CD4-positive, alpha-beta T cell treated with Interferon alpha-2 for 1 hour (primary cell): ENCODE data around the gene SPRYD4.

ENCODE experiments used
- DNase-seq, 2 donors: peaks; one replicate each; pipeline ENCODE4 v3.0.0-alpha.2; 2020 to 2022

The SPRYD4 gene

DNA sequence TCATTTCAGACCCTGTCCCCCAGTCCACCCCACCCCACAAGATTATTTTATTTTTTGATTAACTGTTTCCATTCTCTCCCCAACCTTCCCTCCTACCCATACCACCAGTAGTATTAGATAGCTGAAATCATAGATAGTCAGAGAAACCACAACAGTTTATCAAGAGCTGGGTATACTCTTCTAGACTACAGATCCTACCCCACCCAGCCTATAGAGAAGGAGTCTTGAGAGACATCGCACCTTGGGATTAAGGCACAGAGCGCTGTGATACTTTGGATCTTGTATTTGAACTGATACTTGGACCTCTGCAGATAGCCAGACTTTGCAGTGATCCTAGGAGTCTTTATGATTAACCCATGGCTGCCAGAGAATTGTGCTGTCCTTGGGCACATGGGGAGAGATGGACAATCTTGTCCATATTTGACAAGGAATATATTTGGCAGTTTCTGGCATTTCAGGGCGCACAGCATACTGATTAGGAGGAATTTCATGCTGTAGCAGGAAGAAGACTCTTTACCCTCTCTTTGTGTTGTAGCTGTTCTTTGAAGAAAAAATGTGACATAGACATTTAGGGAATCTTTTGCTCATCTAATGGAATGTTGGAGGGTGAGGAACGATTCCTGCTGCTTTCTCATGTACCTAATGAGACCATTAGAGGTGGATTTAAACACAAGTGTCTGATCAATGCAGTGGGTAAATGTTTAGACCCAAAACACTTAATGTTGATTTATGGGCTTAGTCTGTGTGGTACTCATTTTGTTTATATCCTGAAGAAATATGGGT lies 54.2 kb downstream of the SPRYD4 start:
- DNase-seq: no peak

DNA sequence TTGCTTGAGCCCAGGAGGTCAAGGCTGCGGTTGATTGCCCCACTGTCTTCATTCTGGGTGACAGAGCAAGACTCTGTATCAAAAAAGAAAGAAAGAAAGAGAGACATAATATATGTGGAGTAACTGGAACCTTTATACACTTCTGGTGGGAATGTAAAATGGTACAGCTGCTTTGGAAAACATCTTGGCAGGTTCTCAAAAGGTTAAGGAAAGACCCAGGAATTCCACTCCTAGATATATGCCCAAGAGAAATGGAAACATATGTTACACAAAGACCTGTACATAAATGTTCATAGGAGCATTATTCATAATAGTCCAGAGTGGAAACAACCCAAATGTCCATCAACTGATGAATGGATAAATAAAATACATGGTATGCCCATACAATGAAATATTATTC lies 60.5 kb downstream of the SPRYD4 start:
- no peak for DNase-seq
